Measurements from ENCODE around the gene BLTP1.
"Not testable (repeated sequence)": the region's sequence is repeated elsewhere in the genome, so short reads cannot be mapped to it uniquely, and the experiment has no call there.

Gene BLTP1, protein sequence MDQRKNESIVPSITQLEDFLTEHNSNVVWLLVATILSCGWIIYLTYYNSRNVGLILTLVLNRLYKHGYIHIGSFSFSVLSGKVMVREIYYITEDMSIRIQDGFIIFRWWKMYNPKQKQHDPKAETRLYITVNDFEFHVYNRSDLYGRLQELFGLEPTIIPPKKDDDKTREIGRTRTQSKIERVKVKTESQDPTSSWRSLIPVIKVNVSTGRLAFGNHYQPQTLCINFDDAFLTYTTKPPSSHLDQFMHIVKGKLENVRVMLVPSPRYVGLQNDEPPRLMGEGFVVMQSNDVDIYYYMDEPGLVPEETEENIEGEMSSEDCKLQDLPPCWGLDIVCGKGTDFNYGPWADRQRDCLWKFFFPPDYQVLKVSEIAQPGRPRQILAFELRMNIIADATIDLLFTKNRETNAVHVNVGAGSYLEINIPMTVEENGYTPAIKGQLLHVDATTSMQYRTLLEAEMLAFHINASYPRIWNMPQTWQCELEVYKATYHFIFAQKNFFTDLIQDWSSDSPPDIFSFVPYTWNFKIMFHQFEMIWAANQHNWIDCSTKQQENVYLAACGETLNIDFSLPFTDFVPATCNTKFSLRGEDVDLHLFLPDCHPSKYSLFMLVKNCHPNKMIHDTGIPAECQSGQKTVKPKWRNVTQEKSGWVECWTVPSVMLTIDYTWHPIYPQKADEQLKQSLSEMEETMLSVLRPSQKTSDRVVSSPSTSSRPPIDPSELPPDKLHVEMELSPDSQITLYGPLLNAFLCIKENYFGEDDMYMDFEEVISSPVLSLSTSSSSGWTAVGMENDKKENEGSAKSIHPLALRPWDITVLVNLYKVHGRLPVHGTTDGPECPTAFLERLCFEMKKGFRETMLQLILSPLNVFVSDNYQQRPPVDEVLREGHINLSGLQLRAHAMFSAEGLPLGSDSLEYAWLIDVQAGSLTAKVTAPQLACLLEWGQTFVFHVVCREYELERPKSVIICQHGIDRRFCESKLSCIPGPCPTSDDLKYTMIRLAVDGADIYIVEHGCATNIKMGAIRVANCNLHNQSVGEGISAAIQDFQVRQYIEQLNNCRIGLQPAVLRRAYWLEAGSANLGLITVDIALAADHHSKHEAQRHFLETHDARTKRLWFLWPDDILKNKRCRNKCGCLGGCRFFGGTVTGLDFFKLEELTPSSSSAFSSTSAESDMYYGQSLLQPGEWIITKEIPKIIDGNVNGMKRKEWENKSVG (N-terminal part only)

DNA sequence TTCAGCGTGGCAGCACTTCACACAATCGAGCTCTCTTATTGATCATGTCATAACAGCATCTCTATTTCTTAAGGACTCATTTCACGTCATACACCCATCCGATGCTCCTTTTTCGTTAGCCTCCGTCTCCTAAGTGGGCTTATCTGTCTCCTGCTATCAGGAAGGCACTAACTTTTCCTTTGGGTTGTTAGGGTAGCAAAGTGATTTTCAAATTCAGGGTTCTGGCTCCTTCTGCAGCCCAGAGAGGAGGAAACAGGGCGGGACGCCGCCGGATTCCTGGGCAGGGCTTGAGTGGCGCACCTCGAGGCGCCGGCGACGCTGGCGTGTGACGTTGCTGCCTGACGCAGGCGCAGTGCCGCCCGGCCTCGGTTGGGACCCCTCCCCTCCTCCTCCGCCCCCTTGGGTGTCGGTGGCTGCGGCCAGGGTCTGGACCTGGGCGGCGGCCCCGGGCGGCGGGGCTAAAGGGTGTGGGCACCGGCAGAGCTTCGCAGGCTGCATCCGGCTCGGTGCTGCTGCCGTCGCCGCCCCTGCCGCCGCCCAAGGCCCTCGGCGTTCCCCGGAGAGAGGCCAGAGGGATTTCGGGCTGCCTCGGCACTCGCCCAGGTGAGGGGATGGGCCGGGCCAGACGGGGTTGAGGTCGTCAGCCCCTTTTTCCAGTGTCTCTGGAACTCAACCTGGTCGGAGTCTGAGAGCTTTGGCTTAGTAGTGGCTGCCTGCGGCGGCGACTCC is at the start of gene BLTP1:
BLTP1 (plus strand) TSS at position 350 of the 729 bp plus-strand sequence. CDS start 18,317 bp downstream, outside the sequence.
- peak; percentile 92 for DNase-seq
- CTCF ChIA-PET, result interaction anchor here (1.0 to 1.4 kb wide), 2 partner anchors 19 to 35 kb away, joined by 3 read pairs; no protein-coding TSS in a partner anchor
- H3K27ac Mint-ChIP-seq, result peak within 1 kb of the TSS; percentile 98
- peaks cover 57% of the 10 kb centered on the region for H3K4me1 Mint-ChIP-seq
- H3K9me3 Mint-ChIP-seq, result no peaks in the 10 kb centered on the region
- peaks cover 26% of the 10 kb centered on the region for H3K36me3 Mint-ChIP-seq
- peak within 1 kb of the TSS; percentile 96 for H3K4me3 Mint-ChIP-seq
- no peaks in the 10 kb centered on the region for H3K27me3 Mint-ChIP-seq

DNA sequence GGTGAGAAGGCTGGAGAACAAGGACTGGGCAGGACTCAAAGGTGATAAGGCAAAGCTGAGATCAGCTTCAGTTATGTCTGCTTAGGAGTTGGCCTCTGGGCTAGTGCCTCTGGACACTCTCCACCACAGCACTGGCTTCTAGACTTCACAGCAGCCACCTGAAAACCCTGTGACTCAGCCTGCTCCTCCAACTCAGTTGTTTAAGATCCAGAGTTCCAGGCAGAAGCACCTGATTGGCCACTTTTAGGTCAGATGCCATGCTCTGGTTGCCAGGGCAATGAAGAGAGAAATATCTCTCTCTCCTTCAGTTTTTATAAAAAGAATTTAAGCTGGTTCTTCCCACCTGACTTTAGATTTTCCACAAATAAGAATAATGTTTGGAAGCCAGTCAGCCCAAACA is 47.9 kb upstream of the BLTP1 start:
- H3K9me3 Mint-ChIP-seq, result no peaks in the 10 kb centered on the region

DNA sequence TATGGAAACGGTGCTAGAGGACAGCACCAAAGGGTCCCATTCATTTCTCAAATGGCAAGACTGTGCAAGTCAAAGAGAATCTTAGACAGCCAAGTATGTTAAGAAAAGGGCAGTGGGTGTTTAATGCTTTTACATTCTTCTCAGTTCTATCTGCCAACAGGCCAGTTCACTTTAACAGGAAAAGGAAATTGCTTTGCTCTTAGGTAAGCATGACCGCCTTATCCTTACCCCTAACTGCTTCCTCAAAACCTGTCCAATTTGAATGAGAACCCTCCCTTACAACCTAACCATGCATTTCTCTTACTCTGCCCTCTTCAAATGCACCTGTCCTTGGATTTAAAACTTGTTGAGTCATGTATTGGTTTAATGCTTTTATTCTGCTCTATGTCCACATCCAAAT is 44.5 kb upstream of the BLTP1 start:
- Mint-ChIP-seq H3K9me3 (peaks cover 2% of the 10 kb centered on the region), H3K27ac (no peak overlapping the region), H3K4me3 (no peak overlapping the region), H3K27me3 (peaks cover 15% of the 10 kb centered on the region), H3K4me1 (peaks cover 16% of the 10 kb centered on the region), H3K36me3 (no peaks in the 10 kb centered on the region)
- no peak for DNase-seq
- CTCF ChIA-PET, result no interaction called here

More for the DNA sequence above, 47.9 kb upstream of the BLTP1 start:
- Mint-ChIP-seq H3K27me3 (peaks cover 14% of the 10 kb centered on the region), H3K4me1 (peaks cover 16% of the 10 kb centered on the region), H3K27ac (no peak overlapping the region), H3K36me3 (no peaks in the 10 kb centered on the region), H3K4me3 (no peak overlapping the region)
- CTCF ChIA-PET, result no interaction called here
- DNase-seq, result no peak

DNA sequence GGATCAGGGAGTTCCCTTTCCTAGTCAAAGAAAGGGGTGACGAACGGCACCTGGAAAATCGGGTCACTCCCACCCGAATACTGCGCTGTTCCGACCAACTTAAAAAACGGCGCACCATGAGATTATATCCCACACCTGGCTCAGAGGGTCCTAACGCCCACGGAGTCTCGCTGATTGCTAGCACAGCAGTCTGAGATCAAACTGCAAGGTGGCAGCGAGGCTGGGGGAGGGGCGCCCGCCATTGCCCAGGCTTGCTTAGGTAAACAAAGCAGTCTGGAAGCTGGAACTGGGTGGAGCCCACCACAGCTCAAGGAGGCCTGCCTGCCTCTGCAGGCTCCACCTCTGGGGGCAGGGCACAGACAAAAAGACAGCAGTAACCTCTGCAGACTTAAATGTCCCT is 41.8 kb upstream of the BLTP1 start:
- H3K4me3 Mint-ChIP-seq, H3K36me3 Mint-ChIP-seq, H3K27ac Mint-ChIP-seq, H3K9me3 Mint-ChIP-seq, CTCF ChIA-PET, DNase-seq: not testable (repeated sequence)
- Mint-ChIP-seq H3K4me1 (peaks cover 16% of the 10 kb centered on the region), H3K27me3 (peaks cover 12% of the 10 kb centered on the region)

DNA sequence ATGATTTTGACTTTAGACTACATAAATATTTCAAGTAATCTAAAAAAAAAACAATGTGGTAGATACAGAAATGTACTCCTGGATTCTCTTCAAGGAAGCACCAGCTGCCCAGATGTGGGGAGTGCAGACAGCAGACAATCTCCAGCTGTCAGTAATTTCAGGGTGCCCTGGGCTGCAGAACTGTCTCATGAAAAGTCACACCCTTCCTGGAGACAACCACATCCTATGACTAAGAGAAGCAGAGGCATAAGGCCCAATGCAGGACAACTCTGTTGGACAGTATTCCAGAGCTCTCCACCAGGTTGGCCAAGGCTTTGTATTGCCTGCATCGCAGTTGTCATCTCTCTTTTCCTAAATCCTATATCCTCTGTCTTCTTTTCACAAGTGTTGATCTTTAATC is 34.4 kb upstream of the BLTP1 start:
- no peak overlapping the region for H3K4me3 Mint-ChIP-seq
- peak; percentile 45 for DNase-seq
- H3K4me1 Mint-ChIP-seq, result peaks cover 22% of the 10 kb centered on the region
- CTCF ChIA-PET, result interaction anchor here (0.9 kb wide), 1 partner anchor 34 kb away, joined by 3 read pairs; the partner anchor contains the start of gene BLTP1
- no peaks in the 10 kb centered on the region for H3K27me3 Mint-ChIP-seq
- H3K9me3 Mint-ChIP-seq, result peaks cover 26% of the 10 kb centered on the region
- peak overlapping the region; percentile 90 for H3K27ac Mint-ChIP-seq
- H3K36me3 Mint-ChIP-seq, result peaks cover 7% of the 10 kb centered on the region

DNA sequence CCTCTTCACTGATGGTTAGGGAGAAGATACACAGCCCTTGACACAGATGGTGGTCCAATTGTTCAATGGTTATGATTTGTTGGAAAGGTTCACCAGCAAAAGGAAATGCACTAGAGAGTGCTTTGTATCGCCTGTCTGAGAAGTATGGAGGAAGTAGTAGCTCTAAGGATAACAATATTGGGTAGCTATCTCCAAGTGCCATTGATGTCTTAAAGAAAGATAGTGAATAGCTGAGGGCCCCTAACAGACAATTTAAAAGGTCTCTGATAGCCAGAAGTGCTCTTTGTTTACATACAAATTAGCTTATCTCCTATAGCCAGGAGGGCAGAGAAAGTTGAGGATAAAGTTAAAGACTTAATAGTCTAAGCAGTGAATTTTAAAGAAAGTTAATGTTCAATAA is 33.9 kb upstream of the BLTP1 start:
- Mint-ChIP-seq H3K9me3 (peaks cover 31% of the 10 kb centered on the region), H3K36me3 (peaks cover 7% of the 10 kb centered on the region), H3K4me1 (peaks cover 22% of the 10 kb centered on the region), H3K4me3 (no peak overlapping the region), H3K27me3 (peaks cover 3% of the 10 kb centered on the region), H3K27ac (peak overlapping the region; percentile 90)
- CTCF ChIA-PET, result interaction anchor here (0.9 kb wide), 1 partner anchor 33 kb away, joined by 3 read pairs; the partner anchor contains the start of gene BLTP1
- no peak for DNase-seq

DNA sequence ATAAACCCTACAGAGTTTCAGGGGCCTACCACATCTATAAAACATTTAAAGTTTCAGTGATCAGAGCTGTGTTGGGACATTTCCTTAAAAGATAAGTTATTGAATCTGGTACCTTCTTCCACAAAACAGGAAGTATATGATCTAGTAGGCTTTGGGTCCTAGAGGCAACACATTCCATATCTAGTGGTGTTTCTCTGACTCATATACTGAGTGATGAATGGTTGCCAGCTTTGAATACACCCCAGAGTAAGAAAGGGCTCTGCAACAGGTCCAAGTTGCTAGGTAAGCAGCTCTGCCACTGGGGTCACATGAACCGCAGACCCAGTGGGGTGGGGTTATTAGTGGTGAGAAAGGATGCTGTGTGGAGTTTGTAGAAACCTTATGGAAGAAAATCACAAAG is 32.4 kb upstream of the BLTP1 start:
- DNase-seq, result no peak
- H3K27ac Mint-ChIP-seq, result no peak overlapping the region
- peaks cover 3% of the 10 kb centered on the region for H3K27me3 Mint-ChIP-seq
- H3K36me3 Mint-ChIP-seq, result peaks cover 10% of the 10 kb centered on the region
- peaks cover 22% of the 10 kb centered on the region for H3K4me1 Mint-ChIP-seq
- H3K4me3 Mint-ChIP-seq, result no peak overlapping the region
- H3K9me3 Mint-ChIP-seq, result peaks cover 39% of the 10 kb centered on the region
- CTCF ChIA-PET, result no interaction called here

DNA sequence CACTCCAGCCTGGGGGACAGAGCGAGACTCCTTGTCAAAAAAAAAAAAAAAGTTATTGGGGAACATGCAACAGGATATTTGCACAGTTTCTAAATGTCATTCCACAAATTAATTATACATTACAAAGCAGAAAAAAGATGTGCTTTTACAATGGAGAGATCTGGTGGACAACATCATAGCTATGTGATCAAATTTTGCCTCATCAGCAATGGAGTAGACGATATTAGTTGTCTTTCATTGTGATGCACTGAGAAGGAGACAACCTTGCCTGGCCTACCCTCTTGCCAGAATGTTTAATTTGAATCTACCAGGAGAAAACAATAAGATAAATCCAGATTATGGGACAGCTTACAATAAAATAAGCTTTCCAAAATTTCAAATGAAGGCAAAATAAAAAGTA is 30.5 kb upstream of the BLTP1 start:
- Mint-ChIP-seq H3K4me3 (no peak overlapping the region), H3K9me3 (peaks cover 39% of the 10 kb centered on the region), H3K36me3 (peaks cover 10% of the 10 kb centered on the region), H3K4me1 (peaks cover 19% of the 10 kb centered on the region), H3K27me3 (peaks cover 3% of the 10 kb centered on the region), H3K27ac (no peak overlapping the region)
- DNase-seq, result no peak
- CTCF ChIA-PET, result no interaction called here

DNA sequence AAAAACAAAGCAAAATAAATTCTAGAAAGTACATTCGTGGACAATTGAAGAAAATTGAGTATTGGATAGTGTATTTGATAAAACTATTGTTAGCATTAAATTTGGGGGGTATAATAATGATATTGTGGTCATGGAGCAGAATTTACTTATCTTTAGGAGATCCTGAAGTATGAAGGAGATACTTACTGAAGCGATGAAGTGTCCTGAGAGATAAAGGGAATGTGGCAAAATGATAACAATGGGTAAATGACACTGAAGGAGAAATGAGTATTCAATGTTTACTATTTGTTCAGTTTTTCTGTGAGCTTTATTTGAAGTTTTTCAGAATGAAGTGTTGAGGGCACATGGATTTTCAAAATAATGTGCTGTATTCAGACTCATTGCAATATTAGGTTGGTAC is 30.0 kb upstream of the BLTP1 start:
- Mint-ChIP-seq H3K36me3 (peaks cover 10% of the 10 kb centered on the region), H3K9me3 (peaks cover 39% of the 10 kb centered on the region), H3K4me1 (peaks cover 14% of the 10 kb centered on the region), H3K27me3 (peaks cover 3% of the 10 kb centered on the region), H3K4me3 (no peak overlapping the region), H3K27ac (no peak overlapping the region)
- CTCF ChIA-PET, result no interaction called here
- DNase-seq, result no peak

DNA sequence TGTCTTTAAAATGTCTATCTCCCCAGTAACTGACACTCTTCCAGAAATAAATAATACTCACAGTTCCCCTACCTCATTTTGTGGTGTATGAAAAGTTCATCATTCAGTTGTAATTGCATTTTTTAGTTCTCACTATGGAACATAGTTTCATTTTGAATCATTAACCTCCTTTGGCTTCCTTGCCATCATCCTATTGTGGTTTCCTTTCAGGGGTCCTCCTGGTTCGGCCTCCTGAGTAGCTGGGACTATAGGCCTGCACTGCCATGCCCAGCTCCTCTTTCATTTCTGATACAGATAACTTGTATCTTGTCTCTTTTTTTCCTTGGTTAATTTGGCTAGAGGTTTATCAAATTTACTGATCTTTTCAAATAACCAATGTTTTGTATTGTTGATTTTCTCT is 23.1 kb upstream of the BLTP1 start:
- H3K27me3 Mint-ChIP-seq, result no peaks in the 10 kb centered on the region
- CTCF ChIA-PET, result no interaction called here
- peaks cover 40% of the 10 kb centered on the region for H3K4me1 Mint-ChIP-seq
- no peak for DNase-seq
- no peak overlapping the region for H3K27ac Mint-ChIP-seq
- peaks cover 21% of the 10 kb centered on the region for H3K36me3 Mint-ChIP-seq
- peaks cover 28% of the 10 kb centered on the region for H3K9me3 Mint-ChIP-seq
- no peak overlapping the region for H3K4me3 Mint-ChIP-seq

DNA sequence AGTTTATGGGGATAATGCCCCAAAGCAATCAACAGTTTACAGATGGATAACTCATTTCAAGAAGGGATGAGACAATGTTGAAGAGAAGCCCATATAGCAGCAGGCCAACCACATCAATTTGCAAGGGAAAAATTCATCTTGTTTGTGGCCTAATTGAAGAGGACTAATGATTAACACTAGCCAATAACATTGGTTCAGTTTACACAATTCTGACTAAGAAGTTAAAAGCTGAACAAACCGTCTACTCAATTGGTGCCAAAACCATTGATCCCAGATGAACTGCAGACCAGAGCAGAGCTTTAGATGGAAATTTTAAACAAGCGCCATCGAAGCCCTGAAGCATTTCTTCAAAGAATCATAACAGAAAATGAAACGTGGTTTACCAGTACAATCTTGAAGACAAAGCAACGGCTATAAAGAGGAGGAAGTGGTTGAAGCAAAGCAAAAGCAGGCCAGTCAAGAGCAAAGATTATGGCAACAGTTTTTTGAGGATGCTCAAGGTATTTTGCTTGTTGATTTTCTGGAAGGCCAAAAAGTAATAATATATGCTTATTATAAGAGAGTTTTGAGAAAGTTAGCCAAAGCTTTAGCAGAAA is 20.5 kb upstream of the BLTP1 start:
- CTCF ChIA-PET, result no interaction called here
- H3K27me3 Mint-ChIP-seq, result peaks cover 4% of the 10 kb centered on the region
- H3K36me3 Mint-ChIP-seq, result peaks cover 19% of the 10 kb centered on the region
- H3K9me3 Mint-ChIP-seq, result peaks cover 25% of the 10 kb centered on the region
- DNase-seq, result peak; percentile 36
- peaks cover 40% of the 10 kb centered on the region for H3K4me1 Mint-ChIP-seq
- H3K4me3 Mint-ChIP-seq, result no peak overlapping the region
- H3K27ac Mint-ChIP-seq, result peak overlapping the region; percentile 89

DNA sequence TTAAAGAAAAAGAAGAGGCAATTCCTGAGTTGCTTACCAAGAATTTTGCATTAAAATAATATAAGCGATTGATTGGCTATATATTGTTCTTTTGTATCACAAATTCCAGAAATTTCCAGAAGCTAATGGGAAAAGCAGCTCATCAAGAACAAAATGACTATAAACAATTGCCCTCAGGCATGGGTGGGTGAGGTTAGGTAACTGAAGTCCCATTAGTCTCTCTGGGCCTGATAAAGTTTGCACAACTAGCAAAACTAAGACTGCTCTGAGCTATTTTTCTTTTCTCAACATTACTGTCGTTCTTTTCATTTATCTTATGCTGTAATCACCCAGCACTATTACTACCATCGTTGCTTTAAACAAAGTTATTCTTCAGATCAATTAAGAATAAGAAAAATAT is 19.2 kb upstream of the BLTP1 start:
- Mint-ChIP-seq H3K36me3 (peaks cover 19% of the 10 kb centered on the region), H3K27ac (no peak overlapping the region), H3K4me1 (peaks cover 40% of the 10 kb centered on the region), H3K27me3 (peaks cover 4% of the 10 kb centered on the region), H3K4me3 (no peak overlapping the region), H3K9me3 (peaks cover 24% of the 10 kb centered on the region)
- no peak for DNase-seq
- CTCF ChIA-PET, result interaction anchor here (1.1 kb wide), 1 partner anchor 20 kb away, joined by 3 read pairs; the partner anchor contains the start of gene BLTP1

DNA sequence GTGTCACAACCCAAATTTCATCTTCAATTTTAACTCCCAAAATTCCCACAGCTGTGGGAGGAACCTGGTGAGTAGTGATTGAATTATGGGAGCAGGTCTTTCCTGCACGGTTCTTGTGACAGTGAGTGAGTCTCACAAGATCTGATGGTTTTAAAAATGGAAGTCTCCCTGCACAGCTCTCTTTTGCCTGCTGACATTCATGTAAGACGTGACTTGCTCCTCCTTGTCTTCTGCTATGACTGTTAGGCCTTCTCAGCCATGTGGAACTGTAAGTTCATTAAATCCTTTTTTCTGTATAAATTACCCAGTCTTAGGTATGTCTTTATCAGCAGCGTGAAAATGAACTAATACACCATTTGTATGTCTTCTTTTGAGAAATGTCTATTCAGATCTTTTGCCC is 13.0 kb upstream of the BLTP1 start:
- CTCF ChIA-PET, result no interaction called here
- Mint-ChIP-seq H3K4me1 (no peaks in the 10 kb centered on the region), H3K9me3 (no peaks in the 10 kb centered on the region), H3K4me3 (no peak overlapping the region), H3K27me3 (peaks cover 4% of the 10 kb centered on the region), H3K36me3 (peaks cover 1% of the 10 kb centered on the region), H3K27ac (no peak overlapping the region)
- DNase-seq, result no peak
